ENCODE data around the gene RNF115.
"Not testable (repeated sequence)": the region's sequence is repeated elsewhere in the genome, so short reads cannot be mapped to it uniquely, and the experiment has no call there.

DNA sequence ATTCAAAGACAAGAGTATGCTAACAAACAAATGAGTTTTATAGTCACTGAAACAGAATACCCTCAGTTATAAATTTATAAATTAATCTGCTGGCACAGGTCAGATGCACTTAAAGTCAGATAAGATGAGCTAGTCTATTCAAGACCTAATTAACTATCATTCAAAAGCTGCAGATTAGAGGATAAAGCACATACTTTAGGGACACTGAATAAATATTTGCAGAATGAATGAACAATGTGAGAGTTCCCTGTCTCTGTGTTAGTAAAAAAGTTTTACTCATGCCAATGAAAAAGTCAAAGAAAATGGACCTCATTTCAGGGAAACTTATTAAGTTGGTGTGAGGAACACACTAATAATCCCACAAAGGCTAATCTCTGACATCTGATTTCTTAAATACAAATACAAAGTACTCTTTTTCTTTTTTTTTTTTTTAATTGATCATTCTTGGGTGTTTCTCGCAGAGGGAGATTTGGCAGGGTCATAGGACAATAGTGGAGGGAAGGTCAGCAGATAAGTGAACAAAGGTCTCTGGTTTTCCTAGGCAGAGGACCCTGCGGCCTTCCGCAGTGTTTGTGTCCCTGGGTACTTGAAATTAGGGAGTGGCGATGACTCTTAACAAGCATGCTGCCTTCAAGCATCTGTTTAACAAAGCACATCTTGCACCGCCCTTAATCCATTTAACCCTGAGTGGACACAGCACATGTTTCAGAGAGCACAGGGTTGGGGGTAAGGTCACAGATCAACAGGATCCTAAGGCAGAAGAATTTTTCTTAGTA is 58.1 kb downstream of the RNF115 start:
- TF ChIP-seq, protein P1, sequence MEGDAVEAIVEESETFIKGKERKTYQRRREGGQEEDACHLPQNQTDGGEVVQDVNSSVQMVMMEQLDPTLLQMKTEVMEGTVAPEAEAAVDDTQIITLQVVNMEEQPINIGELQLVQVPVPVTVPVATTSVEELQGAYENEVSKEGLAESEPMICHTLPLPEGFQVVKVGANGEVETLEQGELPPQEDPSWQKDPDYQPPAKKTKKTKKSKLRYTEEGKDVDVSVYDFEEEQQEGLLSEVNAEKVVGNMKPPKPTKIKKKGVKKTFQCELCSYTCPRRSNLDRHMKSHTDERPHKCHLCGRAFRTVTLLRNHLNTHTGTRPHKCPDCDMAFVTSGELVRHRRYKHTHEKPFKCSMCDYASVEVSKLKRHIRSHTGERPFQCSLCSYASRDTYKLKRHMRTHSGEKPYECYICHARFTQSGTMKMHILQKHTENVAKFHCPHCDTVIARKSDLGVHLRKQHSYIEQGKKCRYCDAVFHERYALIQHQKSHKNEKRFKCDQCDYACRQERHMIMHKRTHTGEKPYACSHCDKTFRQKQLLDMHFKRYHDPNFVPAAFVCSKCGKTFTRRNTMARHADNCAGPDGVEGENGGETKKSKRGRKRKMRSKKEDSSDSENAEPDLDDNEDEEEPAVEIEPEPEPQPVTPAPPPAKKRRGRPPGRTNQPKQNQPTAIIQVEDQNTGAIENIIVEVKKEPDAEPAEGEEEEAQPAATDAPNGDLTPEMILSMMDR (IDR thresholded peaks at IDR 0.05; ENCODE audit: low read depth, low read length, poor library complexity, severe bottlenecking): not testable (repeated sequence)
- TF ChIP-seq EZH2phosphoT487 (IDR thresholded peaks at IDR 0.05; ENCODE audit: borderline replicate concordance, low read length): not testable (repeated sequence)

Data from DOHH2 (cell line).